CD8-positive, alpha-beta memory T cell (primary cell): Measurements from ENCODE around the gene TMEM40. TPM values are rescaled to one million over a fixed set of nuclear protein-coding genes. Genes with fewer than 3 reads are reported as not detected.

Source experiments
- CTCF ChIA-PET: fragments of 350-600 bp; sonication (Branson Sonifier 250); formaldehyde crosslinking; loops from one replicate; lab custom pipeline; 2021; ENCODE audit warnings: antibody characterized with exemption; lab: Charles Lee
- POLR2A ChIA-PET: fragments of 350-600 bp; sonication (Branson Sonifier 250); formaldehyde crosslinking; loops from one replicate; lab custom pipeline; 2021; ENCODE audit warnings: antibody characterized with exemption; lab: Charles Lee
- DNase-seq, 5 donors: peaks; one replicate each; pipeline versions ENCODE4 v3.0.0 to v3.0.0-alpha.2; 2020 to 2022; ENCODE audit warnings: mixed read lengths in 1 of 5
- H3K27ac ChIP-seq: one replicate; pipeline ENCODE4 v1.7.0; 2013; ENCODE audit warnings: low read depth, mild to moderate bottlenecking, low read length, moderate library complexity
- H3K27me3 ChIP-seq: 2 replicates; pipeline ENCODE4 v1.7.0; 2013; ENCODE audit warnings: low read length, mild to moderate bottlenecking; ENCODE audit not compliant: insufficient read depth, poor library complexity, severe bottlenecking
- H3K36me3 ChIP-seq: 2 replicates; pipeline ENCODE4 v1.7.0; 2013; ENCODE audit warnings: mild to moderate bottlenecking, low read length, moderate library complexity; ENCODE audit not compliant: insufficient read depth
- H3K4me1 ChIP-seq: 2 replicates; pipeline ENCODE4 v1.7.0; 2013; ENCODE audit warnings: mild to moderate bottlenecking, low read length, moderate library complexity; ENCODE audit not compliant: insufficient read depth
- H3K4me3 ChIP-seq: 2 replicates; pipeline ENCODE4 v1.7.0; 2013; ENCODE audit warnings: mild to moderate bottlenecking, low read length
- H3K9me3 ChIP-seq: 2 replicates; pipeline ENCODE4 v1.7.0; 2013; ENCODE audit warnings: mild to moderate bottlenecking, low read length
- H3K27ac Mint-ChIP-seq, 8 donors: one replicate each; pipeline ENCODE4 v1.8.0; 2020 to 2021; ENCODE audit warnings: mixed read lengths in 8 of 8, mild to moderate bottlenecking in 6 of 8, inconsistent platforms in 3 of 8, moderate library complexity in 3 of 8
- H3K27me3 Mint-ChIP-seq, 2 donors: one replicate each; pipeline ENCODE4 v1.8.0; 2020 to 2021; ENCODE audit warnings: mixed read lengths in 2 of 2, mild to moderate bottlenecking in 1 of 2, moderate library complexity in 1 of 2
- H3K36me3 Mint-ChIP-seq, 3 donors: one replicate each; pipeline ENCODE4 v1.8.0; 2020 to 2021; ENCODE audit warnings: mixed read lengths in 3 of 3, inconsistent platforms in 1 of 3, mild to moderate bottlenecking in 1 of 3
- H3K4me1 Mint-ChIP-seq, 3 donors: one replicate each; pipeline ENCODE4 v1.8.0; 2020 to 2021; ENCODE audit warnings: mixed read lengths in 3 of 3, inconsistent platforms in 1 of 3, mild to moderate bottlenecking in 1 of 3
- H3K4me3 Mint-ChIP-seq, 7 donors: one replicate each; pipeline ENCODE4 v1.8.0; 2020 to 2021; ENCODE audit warnings: mixed read lengths in 7 of 7, mild to moderate bottlenecking in 6 of 7, moderate library complexity in 4 of 7, inconsistent platforms in 2 of 7
- H3K9me3 Mint-ChIP-seq, 5 donors: one replicate each; pipeline ENCODE4 v1.8.0; 2020 to 2022; ENCODE audit warnings: mixed read lengths in 5 of 5, mild to moderate bottlenecking in 3 of 5, moderate library complexity in 2 of 5, inconsistent platforms in 1 of 5
- polyA plus RNA-seq: library from polyadenylated mRNA; unstranded; fragments of 300-500 nt; fragmentation: Illumina TruSeq; gene quantifications from one replicate; pipeline ENCODE4 v1.2.3, GENCODE V29; 2021
- total RNA-seq, 2 experiments: library from RNA; stranded (reverse); gene quantifications; one replicate each; pipeline ENCODE4 v1.2.3, GENCODE V29; 2021

Gene TMEM40
- total and polyA plus RNA-seq, 3 experiments from 2014 or later: not detected

GRCh38 chr3:12753275-12754028, 5.6 kb downstream of the TMEM40 start:
- Histone ChIP-seq H3K9me3 (no peaks in the 10 kb centered on the region), H3K27ac (no peak overlapping the region), H3K4me3 (no peak overlapping the region), H3K36me3 (no peaks in the 10 kb centered on the region), H3K27me3 (no peaks in the 10 kb centered on the region), H3K4me1 (no peaks in the 10 kb centered on the region)
- Mint-ChIP-seq H3K36me3 (no peaks in the 10 kb centered on the region), H3K27me3 (peaks cover 8 to 12% of the 10 kb centered on the region in 2 donors), H3K27ac (no peak overlapping the region), H3K4me1 (peaks cover 6 to 13% (median 12%) of the 10 kb centered on the region in 3 donors), H3K4me3 (no peak overlapping the region), H3K9me3 (peaks cover 0 to 3% (median 0%) of the 10 kb centered on the region in 5 donors)
- POLR2A ChIA-PET: no interaction called here
- no peak for DNase-seq
- CTCF ChIA-PET: no interaction called here

- POLR2A ChIA-PET: no interaction called here
- Mint-ChIP-seq H3K4me3 (no peak overlapping the region), H3K36me3 (no peaks in the 10 kb centered on the region), H3K9me3 (peaks cover 0 to 3% (median 0%) of the 10 kb centered on the region in 5 donors), H3K27ac (no peak overlapping the region), H3K4me1 (peaks cover 6 to 13% (median 12%) of the 10 kb centered on the region in 3 donors), H3K27me3 (peaks cover 8 to 10% of the 10 kb centered on the region in 2 donors)
- Histone ChIP-seq H3K9me3 (no peaks in the 10 kb centered on the region), H3K27me3 (no peaks in the 10 kb centered on the region), H3K36me3 (no peaks in the 10 kb centered on the region), H3K4me3 (no peak overlapping the region), H3K27ac (no peak overlapping the region), H3K4me1 (no peaks in the 10 kb centered on the region)
- CTCF ChIA-PET: no interaction called here
- DNase-seq: no peak
Observed at GRCh38 chr3:12752809-12753208, 6.2 kb downstream of the TMEM40 start.

GRCh38 chr3:12752102-12752501, 7.0 kb downstream of the TMEM40 start:
- Histone ChIP-seq H3K27ac (no peak overlapping the region), H3K4me1 (no peaks in the 10 kb centered on the region), H3K9me3 (no peaks in the 10 kb centered on the region), H3K4me3 (no peak overlapping the region), H3K27me3 (no peaks in the 10 kb centered on the region), H3K36me3 (no peaks in the 10 kb centered on the region)
- Mint-ChIP-seq H3K27me3 (peaks cover 11 to 14% of the 10 kb centered on the region in 2 donors), H3K4me3 (no peak overlapping the region), H3K27ac (no peak overlapping the region), H3K36me3 (no peaks in the 10 kb centered on the region), H3K4me1 (peaks cover 6 to 13% (median 12%) of the 10 kb centered on the region in 3 donors), H3K9me3 (peaks cover 0 to 3% (median 0%) of the 10 kb centered on the region in 5 donors)
- POLR2A ChIA-PET: no interaction called here
- no peak for DNase-seq
- CTCF ChIA-PET: no interaction called here

GRCh38 chr3:12751571-12751970, 7.5 kb downstream of the TMEM40 start:
- H3K4me3 Mint-ChIP-seq: no peak overlapping the region
- peaks cover 6 to 13% (median 12%) of the 10 kb centered on the region in 3 donors for H3K4me1 Mint-ChIP-seq
- Histone ChIP-seq H3K27me3 (no peaks in the 10 kb centered on the region), H3K9me3 (no peaks in the 10 kb centered on the region), H3K36me3 (no peaks in the 10 kb centered on the region), H3K4me3 (no peak overlapping the region), H3K4me1 (no peaks in the 10 kb centered on the region), H3K27ac (no peak overlapping the region)
- H3K36me3 Mint-ChIP-seq: no peaks in the 10 kb centered on the region
- ChIA-PET CTCF (no interaction called here), POLR2A (no interaction called here)
- H3K9me3 Mint-ChIP-seq: peaks cover 0 to 3% (median 0%) of the 10 kb centered on the region in 5 donors
- DNase-seq: no peak
- H3K27ac Mint-ChIP-seq: no peak overlapping the region
- peaks cover 10 to 13% of the 10 kb centered on the region in 2 donors for H3K27me3 Mint-ChIP-seq

- no peaks in the 10 kb centered on the region for H3K36me3 ChIP-seq
- no peaks in the 10 kb centered on the region for H3K9me3 ChIP-seq
- CTCF ChIA-PET: no interaction called here
- DNase-seq: no peak
- Mint-ChIP-seq H3K36me3 (no peaks in the 10 kb centered on the region), H3K9me3 (peaks cover 0 to 2% (median 0%) of the 10 kb centered on the region in 5 donors), H3K27ac (peak overlapping the region in 5 of 8 donors; percentile 15 to 47 (median 23)), H3K27me3 (peaks cover 12 to 15% of the 10 kb centered on the region in 2 donors), H3K4me1 (peaks cover 4 to 9% (median 8%) of the 10 kb centered on the region in 3 donors), H3K4me3 (no peak overlapping the region)
- no peak overlapping the region for H3K4me3 ChIP-seq
- H3K4me1 ChIP-seq: no peaks in the 10 kb centered on the region
- H3K27me3 ChIP-seq: no peaks in the 10 kb centered on the region
- no peak overlapping the region for H3K27ac ChIP-seq
- POLR2A ChIA-PET: no interaction called here
Observed at GRCh38 chr3:12750658-12751071, 8.4 kb downstream of the TMEM40 start.

- no peaks in the 10 kb centered on the region for H3K36me3 Mint-ChIP-seq
- H3K4me1 Mint-ChIP-seq: peaks cover 2 to 7% (median 6%) of the 10 kb centered on the region in 3 donors
- no peaks in the 10 kb centered on the region for H3K36me3 ChIP-seq
- no peaks in the 10 kb centered on the region for H3K9me3 Mint-ChIP-seq
- H3K4me3 ChIP-seq: no peak overlapping the region
- H3K27ac ChIP-seq: no peak overlapping the region
- POLR2A ChIA-PET: interaction anchor here (0.6 kb wide), 1 partner anchor 270 kb away, joined by 3 read pairs; no protein-coding TSS in a partner anchor
- no peaks in the 10 kb centered on the region for H3K9me3 ChIP-seq
- CTCF ChIA-PET: no interaction called here
- H3K4me3 Mint-ChIP-seq: no peak overlapping the region
- peak overlapping the region in 2 of 8 donors; percentile 21 to 23 for H3K27ac Mint-ChIP-seq
- no peak for DNase-seq
- no peaks in the 10 kb centered on the region for H3K27me3 ChIP-seq
- H3K27me3 Mint-ChIP-seq: peaks cover 11 to 13% of the 10 kb centered on the region in 2 donors
- H3K4me1 ChIP-seq: no peaks in the 10 kb centered on the region
Observed at GRCh38 chr3:12750223-12750622, 8.8 kb downstream of the TMEM40 start.

GRCh38 chr3:12748477-12748876, 10.6 kb downstream of the TMEM40 start:
- POLR2A ChIA-PET: no interaction called here
- no peak overlapping the region for H3K4me3 Mint-ChIP-seq
- no peak overlapping the region for H3K27ac ChIP-seq
- no peaks in the 10 kb centered on the region for H3K9me3 ChIP-seq
- peaks cover 9 to 20% of the 10 kb centered on the region in 2 donors for H3K27me3 Mint-ChIP-seq
- peaks cover 2 to 7% (median 6%) of the 10 kb centered on the region in 3 donors for H3K4me1 Mint-ChIP-seq
- no peaks in the 10 kb centered on the region for H3K36me3 Mint-ChIP-seq
- H3K4me1 ChIP-seq: no peaks in the 10 kb centered on the region
- no peak overlapping the region for H3K4me3 ChIP-seq
- no peaks in the 10 kb centered on the region for H3K27me3 ChIP-seq
- H3K27ac Mint-ChIP-seq: no peak overlapping the region
- H3K36me3 ChIP-seq: no peaks in the 10 kb centered on the region
- no peak for DNase-seq
- CTCF ChIA-PET: interaction anchor here (2.2 kb wide), 1 partner anchor 10 kb away, joined by 5 read pairs; the partner anchor contains the start of gene TMEM40
- H3K9me3 Mint-ChIP-seq: no peaks in the 10 kb centered on the region

- CTCF ChIA-PET: no interaction called here
- peaks cover 14 to 31% of the 10 kb centered on the region in 2 donors for H3K27me3 Mint-ChIP-seq
- Histone ChIP-seq H3K4me1 (no peaks in the 10 kb centered on the region), H3K27me3 (no peaks in the 10 kb centered on the region), H3K9me3 (no peaks in the 10 kb centered on the region), H3K4me3 (no peak overlapping the region), H3K36me3 (no peaks in the 10 kb centered on the region), H3K27ac (no peak overlapping the region)
- DNase-seq: no peak
- H3K4me3 Mint-ChIP-seq: no peak overlapping the region
- POLR2A ChIA-PET: no interaction called here
- no peaks in the 10 kb centered on the region for H3K9me3 Mint-ChIP-seq
- no peak overlapping the region for H3K27ac Mint-ChIP-seq
- peaks cover 2 to 7% (median 6%) of the 10 kb centered on the region in 3 donors for H3K4me1 Mint-ChIP-seq
- no peaks in the 10 kb centered on the region for H3K36me3 Mint-ChIP-seq
Observed at GRCh38 chr3:12746419-12746818, 12.6 kb downstream of the TMEM40 start.
